Endothelial cell of umbilical vein (primary cell): ENCODE results near the gene SFT2D1. TPM values are rescaled to one million over a fixed set of nuclear protein-coding genes. Genes with fewer than 3 reads are reported as not detected.

ENCODE experiments used
- BruUV-seq: library from RNA; stranded (reverse); fragments of 400-500 nt; replicated peaks from 2 replicates; lab custom pipeline; 2021; lab: Mats Ljungman, UMichigan
- CTCF ChIA-PET: fragments of 300-600, 350-600 bp; sonication (Branson Sonifier 250); formaldehyde crosslinking; loops from one replicate; lab custom pipeline; 2021; ENCODE audit warnings: antibody characterized with exemption, inconsistent platforms; lab: Charles Lee
- POLR2A ChIA-PET: fragments of 300-600, 350-600 bp; sonication (Branson Sonifier 250); formaldehyde crosslinking; loops from one replicate; lab custom pipeline; 2021; ENCODE audit warnings: antibody characterized with exemption, inconsistent platforms; lab: Charles Lee
- DNase-seq: peaks from one replicate; pipeline ENCODE4 v3.0.0-alpha.2; 2011; ENCODE audit warnings: low read depth, low spot score
- FAIRE-seq: peaks from 2 replicates; lab custom pipeline; 2011; peaks lifted over from hg19 to GRCh38; lab: Jason Lieb, UNC
- H2AFZ ChIP-seq: 2 replicates; pipeline ENCODE4 v1.6.0; 2012; ENCODE audit warnings: low read depth, low read length, control low read depth, inconsistent platforms
- H3K27ac ChIP-seq: 2 replicates; pipeline ENCODE4 v1.5.1; 2011; ENCODE audit warnings: low read depth, mild to moderate bottlenecking, control low read depth, low read length, moderate library complexity; ENCODE audit not compliant: insufficient read depth
- H3K27me3 ChIP-seq, 2 experiments: 2 replicates each; pipeline versions ENCODE4 v1.6.0 to v1.6.1; 2011; ENCODE audit warnings: low read length in 2 of 2, mixed read lengths in 1 of 2; ENCODE audit not compliant: control insufficient read depth in 2 of 2, insufficient read depth in 2 of 2
- H3K36me3 ChIP-seq, 2 experiments: 2 replicates in 1 of 2; 3 replicates in 1 of 2; pipeline ENCODE4 v1.5.1; 2011; ENCODE audit warnings: low read length in 2 of 2, mild to moderate bottlenecking in 1 of 2, moderate library complexity in 1 of 2; ENCODE audit not compliant: control insufficient read depth in 2 of 2, insufficient read depth in 2 of 2; ENCODE audit errors: extremely low read depth in 1 of 2
- H3K4me1 ChIP-seq: 3 replicates; pipeline ENCODE4 v1.5.1; 2011; ENCODE audit warnings: mild to moderate bottlenecking, low read length; ENCODE audit not compliant: control insufficient read depth, insufficient read depth; ENCODE audit errors: extremely low read depth
- H3K4me2 ChIP-seq: 2 replicates; pipeline ENCODE4 v1.6.1; 2011; ENCODE audit warnings: low read length, control low read depth, mixed read lengths; ENCODE audit not compliant: insufficient read depth
- H3K4me3 ChIP-seq, 3 experiments: fragments of 200-600 bp in 1 of 3; sonication (generic), shearing (Covaris generic) in 1 of 3; replicated peaks in 1 of 3; 2 replicates each; pipeline ENCODE4 v1.5.1; 2011 to 2016; ENCODE audit warnings: control low read depth in 3 of 3, low read length in 3 of 3, mild to moderate bottlenecking in 2 of 3, inconsistent platforms in 1 of 3, low read depth in 1 of 3, moderate library complexity in 1 of 3; ENCODE audit not compliant: insufficient read depth in 1 of 3
- H3K79me2 ChIP-seq: 2 replicates; pipeline ENCODE4 v1.6.0; 2012; ENCODE audit warnings: low read length, inconsistent platforms; ENCODE audit not compliant: control insufficient read depth, insufficient read depth
- H3K9ac ChIP-seq: replicated peaks from 2 replicates; pipeline ENCODE3; 2011; ENCODE audit warnings: low read length, control low read depth; ENCODE audit not compliant: insufficient read depth; ENCODE audit errors: extremely low read depth
- H3K9me1 ChIP-seq: replicated peaks from 3 replicates; pipeline ENCODE4 v1.6.0; 2011; ENCODE audit warnings: mild to moderate bottlenecking, low read length; ENCODE audit not compliant: control insufficient read depth, insufficient read depth; ENCODE audit errors: extremely low read depth
- H3K9me3 ChIP-seq: replicated peaks from 2 replicates; pipeline ENCODE4 v1.5.1; 2012; ENCODE audit warnings: low read length, inconsistent platforms; ENCODE audit not compliant: control insufficient read depth, insufficient read depth
- H4K20me1 ChIP-seq: replicated peaks from 2 replicates; pipeline ENCODE3; 2011; ENCODE audit warnings: mild to moderate bottlenecking, low read length; ENCODE audit not compliant: control insufficient read depth, insufficient read depth; ENCODE audit errors: extremely low read depth
- CTCF ChIP-seq, 2 donors: IDR thresholded peaks; 1 replicate in 1 of 2; 2 replicates in 1 of 2; pipeline ENCODE4 v1.5.1; 2011; ENCODE audit warnings: low read length in 2 of 2, mild to moderate bottlenecking in 2 of 2, moderate library complexity in 2 of 2, control low read depth in 1 of 2, inconsistent platforms in 1 of 2, low read depth in 1 of 2; ENCODE audit not compliant: insufficient read depth in 1 of 2; ENCODE audit errors: extremely low read depth in 1 of 2
- EZH2 ChIP-seq: IDR thresholded peaks from 2 replicates; pipeline ENCODE4 v1.6.1; 2012; ENCODE audit warnings: borderline replicate concordance, low read depth, mild to moderate bottlenecking, moderate library complexity, low read length, inconsistent platforms; ENCODE audit not compliant: severe bottlenecking
- FOS ChIP-seq: IDR thresholded peaks from 2 replicates; pipeline ENCODE4 v1.6.1; 2011; ENCODE audit warnings: mild to moderate bottlenecking, low read length, moderate library complexity, borderline replicate concordance; ENCODE audit not compliant: insufficient read depth
- GATA2 ChIP-seq: IDR thresholded peaks from 2 replicates; pipeline ENCODE4 v1.7.0; 2011; ENCODE audit warnings: low read depth, mild to moderate bottlenecking, moderate library complexity, mixed read lengths, low read length; ENCODE audit not compliant: insufficient read length, insufficient read depth
- JUN ChIP-seq: IDR thresholded peaks from 2 replicates; pipeline ENCODE4 v1.6.1; 2011; ENCODE audit warnings: borderline replicate concordance, low read depth; ENCODE audit not compliant: insufficient read length, insufficient read depth
- MAX ChIP-seq: IDR thresholded peaks from 2 replicates; pipeline ENCODE4 v1.6.1; 2011; ENCODE audit not compliant: insufficient read depth, insufficient read length
- MYC ChIP-seq: IDR thresholded peaks from one replicate; pipeline ENCODE4 v1.6.1; 2011; ENCODE audit warnings: mild to moderate bottlenecking, low read depth, low read length
- POLR2A ChIP-seq: IDR thresholded peaks from 2 replicates; pipeline ENCODE4 v1.6.1; 2012; ENCODE audit warnings: low read depth, mild to moderate bottlenecking, control low read depth, low read length
- POLR2AphosphoS5 ChIP-seq: IDR thresholded peaks from 2 replicates; pipeline ENCODE4 v1.6.1; 2012; ENCODE audit warnings: low read depth, mild to moderate bottlenecking, control low read depth, low read length, moderate library complexity; ENCODE audit not compliant: insufficient read depth
- dilution Hi-C: fragments of 300-500 bp; cut with MboI; formaldehyde crosslinking; loops from one replicate; pipeline ENCODE4 v1.15.0; 2019; ENCODE audit warnings: low sequenced_read_pairs; ENCODE audit not compliant: extremely low pct_ligation_motif_present
- intact Hi-C: fragments of 100-400 bp; cut with micrococcal nuclease; formaldehyde crosslinking; loops from one replicate; pipeline ENCODE4 v1.10.0; 2022
- polyA plus RNA-seq, 4 experiments: library from polyadenylated mRNA; depleted of rRNA in 3 of 4; stranded (reverse) in 3 of 4; unstranded in 1 of 4; fragments of >200 nt; gene quantifications; 2 replicates each; pipeline versions ENCODE4 v1.2.1 to v1.2.3, GENCODE V29; 2011 to 2012; ENCODE audit warnings: missing spikeins in 1 of 4
- total RNA-seq: library from RNA; stranded (reverse); gene quantifications from 2 replicates; pipeline ENCODE4 v1.2.3, GENCODE V29; 2021

The SFT2D1 gene
- total and polyA plus RNA-seq, 2 donors (not counting 3 experiments of a cell fraction or from before 2014, with no cell fraction given): 22.9 to 30.6 TPM

- dilution Hi-C loops: no loop called here
- Histone ChIP-seq H3K27ac (no peak overlapping the region), H3K4me2 (no peak overlapping the region), H3K9me3 (no peaks in the 10 kb centered on the region), H3K79me2 (peaks cover under 1% of the 10 kb centered on the region), H3K27me3 (no peaks in the 10 kb centered on the region), H2AFZ (no peak overlapping the region), H3K36me3 (peaks cover 0 to 6% of the 10 kb centered on the region in 2 experiments), H3K9ac (no peak overlapping the region), H3K4me3 (no peak overlapping the region), H4K20me1 (no peaks in the 10 kb centered on the region), H3K4me1 (no peaks in the 10 kb centered on the region), H3K9me1 (no peaks in the 10 kb centered on the region)
- TF ChIP-seq FOS: no peak
- TF ChIP-seq MAX: no peak
- TF ChIP-seq MYC: no peak
- no peak for TF ChIP-seq GATA2
- TF ChIP-seq EZH2: no peak
- TF ChIP-seq JUN: no peak
- TF ChIP-seq POLR2AphosphoS5: no peak
- no peak for TF ChIP-seq POLR2A
- TF ChIP-seq CTCF (IDR thresholded peaks at IDR 0.05; ENCODE audit: extremely low read depth in 1 of 2, insufficient read depth in 1 of 2, low read depth in 1 of 2, low read length in 2 of 2): no peak
- no TSS peak for BruUV-seq
- intact Hi-C loops: no loop called here
- DNase-seq: no peak
- no peak for FAIRE-seq
- ChIA-PET CTCF (interaction anchor here (0.9 to 1.6 kb wide), 3 partner anchors 12 to 75 kb away, joined by 3 to 5 read pairs (median 4); no protein-coding TSS in a partner anchor), POLR2A (no interaction called here)
Observed at GRCh38 chr6:166325383-166326042, 16.8 kb downstream of the SFT2D1 start.
